K562 (cell line): Measurements from ENCODE around the gene GDPD2. TPM values are rescaled to one million over a fixed set of nuclear protein-coding genes. Genes with fewer than 3 reads are reported as not detected.

Experiments used
- GMEB1 ChIP-seq: fragments of 250-450 bp; sonication (Bioruptor Pico); IDR thresholded peaks from 2 replicates; pipeline ENCODE4 v1.4.0; 2020; ENCODE audit warnings: mild to moderate bottlenecking
- HDAC2 ChIP-seq: fragments of 450-650 bp; IDR thresholded peaks from 2 replicates; pipeline ENCODE4 v1.6.1; 2016; ENCODE audit warnings: mild to moderate bottlenecking
- MCM7 ChIP-seq, 2 experiments: fragments of 450-650 bp; IDR thresholded peaks; 2 replicates each; pipeline ENCODE4 v1.6.1; 2016 to 2018
- PATZ1 ChIP-seq: fragments of 250-450 bp; sonication (Bioruptor Pico); IDR thresholded peaks from 2 replicates; pipeline ENCODE4 v1.5.0; 2020; ENCODE audit warnings: mild to moderate bottlenecking, borderline replicate concordance
- PRDM10 ChIP-seq: fragments of 450-650 bp; IDR thresholded peaks from 2 replicates; pipeline ENCODE4 v1.6.1; 2018; ENCODE audit not compliant: partially characterized antibody
- ZNF124 ChIP-seq: sonication (generic); formaldehyde crosslinking; IDR thresholded peaks from 2 replicates; pipeline ENCODE4 v1.8.1; 2022; ENCODE audit warnings: missing genetic modification reagents
- ZNF644 ChIP-seq: fragments of 200-800 bp; sonication (Bioruptor generic); IDR thresholded peaks from 2 replicates; pipeline ENCODE4 v1.6.1; 2016; ENCODE audit warnings: low read depth, missing genetic modification characterization, missing compliant biosample characterization
- polyA plus RNA-seq, 8 experiments: library from polyadenylated mRNA; depleted of rRNA in 4 of 8; stranded (reverse) in 5 of 8; unstranded in 3 of 8; fragments of >200 nt; fragmentation: Nextera tagmentation in 2 of 8; fragmentation: Illumina TruSeq in 1 of 8; extraction: Ambion mirVana in 2 of 8; extraction: Trizol in 1 of 8; gene quantifications; 2 replicates each; pipeline versions ENCODE4 v1.2.1 to v1.2.3, GENCODE V29; 2011 to 2014; ENCODE audit warnings: inconsistent platforms in 1 of 8, missing spikeins in 1 of 8
- total RNA-seq, 7 experiments: library from RNA; depleted of rRNA in 6 of 7; stranded (reverse); fragments of >200 nt in 6 of 7; fragmentation: Illumina TruSeq in 2 of 7; extraction: Trizol in 2 of 7; gene quantifications; 2 replicates each; pipeline versions ENCODE4 v1.2.1 to v1.2.3, GENCODE V29; 2011 to 2021; ENCODE audit warnings: low replicate concordance in 1 of 7

The GDPD2 gene
- total and polyA plus RNA-seq, 9 of the 15 experiments (the other 6 are each of a cell fraction or from before 2014, with no cell fraction given): not detected

GRCh38 chrX:70453024-70453618 lies 30.0 kb downstream of the GDPD2 start (continued):
- TF ChIP-seq MCM7 (IDR thresholded peaks at IDR 0.05) (no peak), ZNF644 (tag) (no peak), GMEB1 (no peak), PATZ1 (CRISPR knock-in tag) (no peak), HDAC2 (no peak), ZNF124 (CRISPR knock-in tag) (no peak), PRDM10 (no peak)
- TF ChIP-seq, all 486 proteins: peak for 0
